ENCODE measurements around the gene GTF2H4.

- TF ChIP-seq EZH2 (IDR thresholded peaks at IDR 0.05; ENCODE audit: low read depth) (no peak), CTCF (conservative IDR thresholded peaks at IDR 0.05) (no peak)
These were observed 27.2 kb upstream of the GTF2H4 start for GRCh38 chr6:30880698-30881252.

Measured in PC-9 (cell line).